ENCODE data around the gene ST6GALNAC5. TPM values are rescaled to one million over a fixed set of nuclear protein-coding genes. Genes with fewer than 3 reads are reported as not detected.

ST6GALNAC5 gene
- total and polyA plus RNA-seq, 2 of the 13 experiments (the other 11 are each of a cell fraction or from before 2014, with no cell fraction given): not detected

- TF ChIP-seq ZFP36 (IDR thresholded peaks at IDR 0.05; ENCODE audit: borderline replicate concordance, low read depth, low read length, partially characterized antibody) (no peak), ZFP41 (CRISPR knock-in tag; IDR thresholded peaks at IDR 0.05; ENCODE audit: borderline replicate concordance) (no peak), FOXA3 (CRISPR knock-in tag; IDR thresholded peaks at IDR 0.05) (no peak), ARID4A (CRISPR knock-in tag; IDR thresholded peaks at IDR 0.05; ENCODE audit: borderline replicate concordance) (no peak), NCOA2 (CRISPR knock-in tag; IDR thresholded peaks at IDR 0.05) (no peak)
- TF ChIP-seq, protein P1, sequence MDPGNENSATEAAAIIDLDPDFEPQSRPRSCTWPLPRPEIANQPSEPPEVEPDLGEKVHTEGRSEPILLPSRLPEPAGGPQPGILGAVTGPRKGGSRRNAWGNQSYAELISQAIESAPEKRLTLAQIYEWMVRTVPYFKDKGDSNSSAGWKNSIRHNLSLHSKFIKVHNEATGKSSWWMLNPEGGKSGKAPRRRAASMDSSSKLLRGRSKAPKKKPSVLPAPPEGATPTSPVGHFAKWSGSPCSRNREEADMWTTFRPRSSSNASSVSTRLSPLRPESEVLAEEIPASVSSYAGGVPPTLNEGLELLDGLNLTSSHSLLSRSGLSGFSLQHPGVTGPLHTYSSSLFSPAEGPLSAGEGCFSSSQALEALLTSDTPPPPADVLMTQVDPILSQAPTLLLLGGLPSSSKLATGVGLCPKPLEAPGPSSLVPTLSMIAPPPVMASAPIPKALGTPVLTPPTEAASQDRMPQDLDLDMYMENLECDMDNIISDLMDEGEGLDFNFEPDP (CRISPR knock-in tag; conservative IDR thresholded peaks at IDR 0.05): no peak
Observed at GRCh38 chr1:77060000-77060399, 192.7 kb downstream of the ST6GALNAC5 start (continued).

- ChIA-PET CTCF (ENCODE audit: low intra/inter-chr PET ratio, low total read pairs) (no interaction called here), POLR2A (no interaction called here)
- Histone ChIP-seq H3K4me2 (ENCODE audit: low read depth, low read length) (no peak overlapping the region), H3K27ac (ENCODE audit: extremely low read length, insufficient read depth, low read length) (no peak overlapping the region), H3K9me3 (ENCODE audit: low read length) (no peaks in the 10 kb centered on the region), H3K4me1 (ENCODE audit: insufficient read depth, low read length) (no peaks in the 10 kb centered on the region), H3K9ac (ENCODE audit: insufficient read depth, low read depth, low read length) (no peak overlapping the region), H3K79me2 (ENCODE audit: insufficient read depth, low read length) (no peaks in the 10 kb centered on the region), H4K20me1 (ENCODE audit: insufficient read depth, low read length) (no peaks in the 10 kb centered on the region), H3K27me3 (ENCODE audit: control insufficient read depth in 1 of 2, insufficient read depth in 2 of 2, low read length in 2 of 2) (no peaks in the 10 kb centered on the region), H3K36me3 (replicated peaks in 1 of 2; ENCODE audit: control insufficient read depth in 1 of 2, insufficient read depth in 2 of 2, low read length in 2 of 2) (no peaks in the 10 kb centered on the region), H3K4me3 (replicated peaks in 1 of 3; ENCODE audit: insufficient read depth in 1 of 3, low read depth in 2 of 3, low read length in 3 of 3) (no peak overlapping the region), H2AFZ (ENCODE audit: low read length) (no peak overlapping the region)
- no TSS peak for BruUV-seq (replicated peaks)
- no peak for DNase-seq (ENCODE audit: low spot score)
- ATAC-seq: no peak
- WGBS (ENCODE audit: low lambda C conversion rate): 0% methylated on average over 3 of the region's 3 CpGs
- intact Hi-C loops (cut with micrococcal nuclease; ENCODE audit: unreplicated experiment) (no loop called here), in situ Hi-C loops (cut with HindIII; ENCODE audit: extremely low pct_ligation_motif_present, low pct_unique_long_range_greater_than_20kb) (no loop called here)
- no peak for FAIRE-seq
- TF ChIP-seq DR1 (CRISPR knock-in tag; IDR thresholded peaks at IDR 0.05): no peak
- TF ChIP-seq ZNF44 (CRISPR knock-in tag; IDR thresholded peaks at IDR 0.05): no peak
- no peak for TF ChIP-seq ZNF569 (CRISPR knock-in tag; IDR thresholded peaks at IDR 0.05; ENCODE audit: borderline replicate concordance)
- no peak for TF ChIP-seq TRAFD1 (CRISPR knock-in tag; IDR thresholded peaks at IDR 0.05; ENCODE audit: borderline replicate concordance)
- TF ChIP-seq ZNF546 (CRISPR knock-in tag; conservative IDR thresholded peaks at IDR 0.05): no peak
- no peak for TF ChIP-seq NR0B2 (CRISPR knock-in tag; IDR thresholded peaks at IDR 0.05)
- TF ChIP-seq, protein P2, sequence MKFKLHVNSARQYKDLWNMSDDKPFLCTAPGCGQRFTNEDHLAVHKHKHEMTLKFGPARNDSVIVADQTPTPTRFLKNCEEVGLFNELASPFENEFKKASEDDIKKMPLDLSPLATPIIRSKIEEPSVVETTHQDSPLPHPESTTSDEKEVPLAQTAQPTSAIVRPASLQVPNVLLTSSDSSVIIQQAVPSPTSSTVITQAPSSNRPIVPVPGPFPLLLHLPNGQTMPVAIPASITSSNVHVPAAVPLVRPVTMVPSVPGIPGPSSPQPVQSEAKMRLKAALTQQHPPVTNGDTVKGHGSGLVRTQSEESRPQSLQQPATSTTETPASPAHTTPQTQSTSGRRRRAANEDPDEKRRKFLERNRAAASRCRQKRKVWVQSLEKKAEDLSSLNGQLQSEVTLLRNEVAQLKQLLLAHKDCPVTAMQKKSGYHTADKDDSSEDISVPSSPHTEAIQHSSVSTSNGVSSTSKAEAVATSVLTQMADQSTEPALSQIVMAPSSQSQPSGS (CRISPR knock-in tag; IDR thresholded peaks at IDR 0.05): no peak
- no peak for TF ChIP-seq BRCA1 (CRISPR knock-in tag; IDR thresholded peaks at IDR 0.05)
- no peak for TF ChIP-seq ZFP36 (IDR thresholded peaks at IDR 0.05; ENCODE audit: borderline replicate concordance, low read depth, low read length, partially characterized antibody)
Observed at GRCh38 chr1:77061162-77061561, 193.9 kb downstream of the ST6GALNAC5 start.

Data from HepG2 (cell line).